ENCODE measurements around the gene APOB. TPM values are rescaled to one million over a fixed set of nuclear protein-coding genes. Genes with fewer than 3 reads are reported as not detected.

APOB gene
- total and polyA plus RNA-seq, 2 of the 13 experiments (the other 11 are each of a cell fraction or from before 2014, with no cell fraction given) = 1,569 to 2,515 TPM

- TF ChIP-seq GFI1 (CRISPR knock-in tag; IDR thresholded peaks at IDR 0.05; ENCODE audit: borderline replicate concordance) (peak; percentile 96), FOSL1 (CRISPR knock-in tag; IDR thresholded peaks at IDR 0.05; ENCODE audit: borderline replicate concordance) (peak; percentile 49; the same call in 1 of the 2 replicates), ZNF567 (CRISPR knock-in tag; IDR thresholded peaks at IDR 0.05; ENCODE audit: borderline replicate concordance) (no peak), ARNT (IDR thresholded peaks at IDR 0.05) (no peak), GZF1 (CRISPR knock-in tag; IDR thresholded peaks at IDR 0.05) (peak; percentile 92), ZNF678 (CRISPR knock-in tag; IDR thresholded peaks at IDR 0.05) (peak; percentile 19; the same call in 1 of the 2 replicates), U2AF1 (optimal IDR thresholded peaks at IDR 0.05; ENCODE audit: low read depth, low read length) (peak; percentile 38), ZBTB7B (CRISPR knock-in tag; IDR thresholded peaks at IDR 0.05) (peak; percentile 98), ZBTB42 (CRISPR knock-in tag; IDR thresholded peaks at IDR 0.05) (peak; percentile 92), ZMYM2 (CRISPR knock-in tag; IDR thresholded peaks at IDR 0.05) (peak; percentile 78), FOXP4 (CRISPR knock-in tag; IDR thresholded peaks at IDR 0.05) (peak; percentile 97), ATF7 (IDR thresholded peaks at IDR 0.05) (no peak), ATF7 (CRISPR knock-in tag; IDR thresholded peaks at IDR 0.05) (peak; percentile 92), CREB3 (CRISPR knock-in tag; IDR thresholded peaks at IDR 0.05) (no peak), ZNF784 (CRISPR knock-in tag; IDR thresholded peaks at IDR 0.05; ENCODE audit: borderline replicate concordance) (peak; percentile 83; the same call in 1 of the 2 replicates), ZSCAN22 (CRISPR knock-in tag; IDR thresholded peaks at IDR 0.05) (no peak; the same call in 1 of the 2 replicates), PLRG1 (conservative IDR thresholded peaks at IDR 0.05) (no peak), ZNF446 (CRISPR knock-in tag; IDR thresholded peaks at IDR 0.05) (no peak; the same call in 1 of the 2 replicates), ZNF672 (CRISPR knock-in tag; IDR thresholded peaks at IDR 0.05) (peak; percentile 87; the same call in 1 of the 2 replicates)
- TF ChIP-seq, protein P1, sequence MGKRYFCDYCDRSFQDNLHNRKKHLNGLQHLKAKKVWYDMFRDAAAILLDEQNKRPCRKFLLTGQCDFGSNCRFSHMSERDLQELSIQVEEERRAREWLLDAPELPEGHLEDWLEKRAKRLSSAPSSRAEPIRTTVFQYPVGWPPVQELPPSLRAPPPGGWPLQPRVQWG (CRISPR knock-in tag; IDR thresholded peaks at IDR 0.05; ENCODE audit: borderline replicate concordance, low read depth) = peak; percentile 88; the same call in 1 of the 2 replicates
- TF ChIP-seq, protein P2, sequence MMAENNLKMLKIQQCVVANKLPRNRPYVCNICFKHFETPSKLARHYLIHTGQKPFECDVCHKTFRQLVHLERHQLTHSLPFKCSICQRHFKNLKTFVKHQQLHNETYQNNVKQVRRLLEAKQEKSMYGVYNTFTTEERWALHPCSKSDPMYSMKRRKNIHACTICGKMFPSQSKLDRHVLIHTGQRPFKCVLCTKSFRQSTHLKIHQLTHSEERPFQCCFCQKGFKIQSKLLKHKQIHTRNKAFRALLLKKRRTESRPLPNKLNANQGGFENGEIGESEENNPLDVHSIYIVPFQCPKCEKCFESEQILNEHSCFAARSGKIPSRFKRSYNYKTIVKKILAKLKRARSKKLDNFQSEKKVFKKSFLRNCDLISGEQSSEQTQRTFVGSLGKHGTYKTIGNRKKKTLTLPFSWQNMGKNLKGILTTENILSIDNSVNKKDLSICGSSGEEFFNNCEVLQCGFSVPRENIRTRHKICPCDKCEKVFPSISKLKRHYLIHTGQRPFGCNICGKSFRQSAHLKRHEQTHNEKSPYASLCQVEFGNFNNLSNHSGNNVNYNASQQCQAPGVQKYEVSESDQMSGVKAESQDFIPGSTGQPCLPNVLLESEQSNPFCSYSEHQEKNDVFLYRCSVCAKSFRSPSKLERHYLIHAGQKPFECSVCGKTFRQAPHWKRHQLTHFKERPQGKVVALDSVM (CRISPR knock-in tag; IDR thresholded peaks at IDR 0.05) = peak; percentile 68
- TF ChIP-seq, protein P3, sequence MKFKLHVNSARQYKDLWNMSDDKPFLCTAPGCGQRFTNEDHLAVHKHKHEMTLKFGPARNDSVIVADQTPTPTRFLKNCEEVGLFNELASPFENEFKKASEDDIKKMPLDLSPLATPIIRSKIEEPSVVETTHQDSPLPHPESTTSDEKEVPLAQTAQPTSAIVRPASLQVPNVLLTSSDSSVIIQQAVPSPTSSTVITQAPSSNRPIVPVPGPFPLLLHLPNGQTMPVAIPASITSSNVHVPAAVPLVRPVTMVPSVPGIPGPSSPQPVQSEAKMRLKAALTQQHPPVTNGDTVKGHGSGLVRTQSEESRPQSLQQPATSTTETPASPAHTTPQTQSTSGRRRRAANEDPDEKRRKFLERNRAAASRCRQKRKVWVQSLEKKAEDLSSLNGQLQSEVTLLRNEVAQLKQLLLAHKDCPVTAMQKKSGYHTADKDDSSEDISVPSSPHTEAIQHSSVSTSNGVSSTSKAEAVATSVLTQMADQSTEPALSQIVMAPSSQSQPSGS (CRISPR knock-in tag; IDR thresholded peaks at IDR 0.05) = peak; percentile 97
Observed at GRCh38 chr2:21042958-21043743, 722 bp downstream of the APOB start (continued).

Data from HepG2 (cell line).